ENCODE measurements around the gene MYO5B. TPM values are rescaled to one million over a fixed set of nuclear protein-coding genes. Genes with fewer than 3 reads are reported as not detected.

MYO5B gene
- total RNA-seq, 2 experiments from 2014 or later: not detected

- Histone ChIP-seq H3K79me2 (ENCODE audit: insufficient read depth, low read depth, low read length) (no peaks in the 10 kb centered on the region), H3K27ac (ENCODE audit: low read depth, low read length, poor library complexity, severe bottlenecking) (no peak overlapping the region), H2AFZ (ENCODE audit: low read length) (no peak overlapping the region), H3K4me2 (ENCODE audit: low read length) (no peak overlapping the region), H3K4me3 (ENCODE audit: low read depth, low read length, poor library complexity, severe bottlenecking) (no peak overlapping the region), H3K4me1 (ENCODE audit: insufficient read depth, low read length, poor library complexity, severe bottlenecking) (no peaks in the 10 kb centered on the region), H3K9me2 (ENCODE audit: insufficient read depth, low read length) (no peaks in the 10 kb centered on the region), H3K36me3 (ENCODE audit: insufficient read depth, low read length) (no peaks in the 10 kb centered on the region), H3K9me3 (ENCODE audit: low read length) (no peaks in the 10 kb centered on the region), H4K20me1 (ENCODE audit: insufficient read depth, low read length) (no peaks in the 10 kb centered on the region)
- ChIA-PET CTCF (ENCODE audit: unreplicated experiment) (no interaction called here), POLR2A (no interaction called here)
- intact Hi-C loops (cut with micrococcal nuclease; ENCODE audit: unreplicated experiment): no loop called here
- TF ChIP-seq, protein P1, sequence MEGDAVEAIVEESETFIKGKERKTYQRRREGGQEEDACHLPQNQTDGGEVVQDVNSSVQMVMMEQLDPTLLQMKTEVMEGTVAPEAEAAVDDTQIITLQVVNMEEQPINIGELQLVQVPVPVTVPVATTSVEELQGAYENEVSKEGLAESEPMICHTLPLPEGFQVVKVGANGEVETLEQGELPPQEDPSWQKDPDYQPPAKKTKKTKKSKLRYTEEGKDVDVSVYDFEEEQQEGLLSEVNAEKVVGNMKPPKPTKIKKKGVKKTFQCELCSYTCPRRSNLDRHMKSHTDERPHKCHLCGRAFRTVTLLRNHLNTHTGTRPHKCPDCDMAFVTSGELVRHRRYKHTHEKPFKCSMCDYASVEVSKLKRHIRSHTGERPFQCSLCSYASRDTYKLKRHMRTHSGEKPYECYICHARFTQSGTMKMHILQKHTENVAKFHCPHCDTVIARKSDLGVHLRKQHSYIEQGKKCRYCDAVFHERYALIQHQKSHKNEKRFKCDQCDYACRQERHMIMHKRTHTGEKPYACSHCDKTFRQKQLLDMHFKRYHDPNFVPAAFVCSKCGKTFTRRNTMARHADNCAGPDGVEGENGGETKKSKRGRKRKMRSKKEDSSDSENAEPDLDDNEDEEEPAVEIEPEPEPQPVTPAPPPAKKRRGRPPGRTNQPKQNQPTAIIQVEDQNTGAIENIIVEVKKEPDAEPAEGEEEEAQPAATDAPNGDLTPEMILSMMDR (conservative IDR thresholded peaks at IDR 0.05; ENCODE audit: low read length): no peak
- TF ChIP-seq EZH2phosphoT487 (IDR thresholded peaks at IDR 0.05; ENCODE audit: borderline replicate concordance, low read depth, low read length): no peak
- no peak for DNase-seq (ENCODE audit: low spot score)
- BruUV-seq (replicated peaks): no TSS peak
Measured at GRCh38 chr18:50053111-50053510, 141.8 kb downstream of the MYO5B start.

DNA sequence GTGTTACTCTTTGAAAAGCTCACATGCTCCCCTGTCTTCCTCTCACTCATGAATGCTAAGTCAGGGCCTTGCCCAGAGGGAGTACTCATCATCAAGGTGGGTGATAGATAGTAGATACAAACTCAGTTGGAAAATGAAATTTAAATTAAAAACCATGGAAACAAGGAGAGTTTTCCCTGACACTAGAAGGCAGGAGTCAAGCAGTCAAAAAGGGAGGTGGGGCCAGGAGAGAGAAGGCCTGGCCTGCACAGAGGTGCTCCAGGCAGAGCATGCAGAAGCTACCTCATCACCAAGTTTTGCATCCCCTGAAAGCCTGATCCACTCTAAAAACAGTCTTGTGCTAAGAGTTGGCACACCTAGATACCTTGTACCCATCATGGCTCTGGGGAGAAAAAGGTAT lies 143.7 kb downstream of the MYO5B start:
- Histone ChIP-seq H3K4me2 (ENCODE audit: low read length) (no peak overlapping the region), H3K4me3 (ENCODE audit: low read depth, low read length, poor library complexity, severe bottlenecking) (no peak overlapping the region), H3K9me2 (ENCODE audit: insufficient read depth, low read length) (no peaks in the 10 kb centered on the region), H3K9me3 (ENCODE audit: low read length) (no peaks in the 10 kb centered on the region), H3K36me3 (ENCODE audit: insufficient read depth, low read length) (no peaks in the 10 kb centered on the region), H2AFZ (ENCODE audit: low read length) (no peak overlapping the region), H4K20me1 (ENCODE audit: insufficient read depth, low read length) (no peaks in the 10 kb centered on the region), H3K79me2 (ENCODE audit: insufficient read depth, low read depth, low read length) (no peaks in the 10 kb centered on the region), H3K4me1 (ENCODE audit: insufficient read depth, low read length, poor library complexity, severe bottlenecking) (no peaks in the 10 kb centered on the region), H3K27ac (ENCODE audit: low read depth, low read length, poor library complexity, severe bottlenecking) (no peak overlapping the region)
- BruUV-seq (replicated peaks): no TSS peak
- no peak for DNase-seq (ENCODE audit: low spot score)
- intact Hi-C loops (cut with micrococcal nuclease; ENCODE audit: unreplicated experiment): no loop called here
- ChIA-PET POLR2A (no interaction called here), CTCF (ENCODE audit: unreplicated experiment) (no interaction called here)
- TF ChIP-seq EZH2phosphoT487 (IDR thresholded peaks at IDR 0.05; ENCODE audit: borderline replicate concordance, low read depth, low read length): no peak
- TF ChIP-seq, protein P1 (conservative IDR thresholded peaks at IDR 0.05; ENCODE audit: low read length): 0 out of 2 replicates have a peak, but pooled peaks have one; percentile 24

DNA sequence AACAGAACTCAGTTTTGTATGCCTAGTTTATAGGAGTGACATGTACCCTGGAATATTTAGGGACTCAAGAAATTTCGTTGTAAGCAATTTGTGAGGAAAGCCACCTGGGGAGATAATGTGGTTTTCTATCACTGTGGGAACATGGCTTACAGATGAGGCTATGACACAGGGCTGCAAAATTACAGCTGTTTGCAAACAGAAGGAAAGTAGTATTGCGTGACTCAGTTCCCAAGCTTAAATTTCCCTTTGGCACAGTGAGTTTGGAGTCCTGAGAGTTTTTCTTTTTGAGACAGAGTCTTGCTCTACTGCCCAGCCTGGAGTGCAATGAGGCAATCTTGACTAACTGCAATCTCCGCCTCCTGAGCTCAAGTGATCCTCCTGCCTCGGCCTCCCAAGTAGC lies 149.8 kb downstream of the MYO5B start:
- ChIA-PET POLR2A (no interaction called here), CTCF (ENCODE audit: unreplicated experiment) (no interaction called here)
- Histone ChIP-seq H3K4me2 (ENCODE audit: low read length) (no peak overlapping the region), H3K36me3 (ENCODE audit: insufficient read depth, low read length) (no peaks in the 10 kb centered on the region), H3K27ac (ENCODE audit: low read depth, low read length, poor library complexity, severe bottlenecking) (no peak overlapping the region), H3K9me2 (ENCODE audit: insufficient read depth, low read length) (no peaks in the 10 kb centered on the region), H3K9me3 (ENCODE audit: low read length) (no peaks in the 10 kb centered on the region), H2AFZ (ENCODE audit: low read length) (no peak overlapping the region), H3K4me3 (ENCODE audit: low read depth, low read length, poor library complexity, severe bottlenecking) (no peak overlapping the region), H4K20me1 (ENCODE audit: insufficient read depth, low read length) (no peaks in the 10 kb centered on the region), H3K79me2 (ENCODE audit: insufficient read depth, low read depth, low read length) (no peaks in the 10 kb centered on the region), H3K4me1 (ENCODE audit: insufficient read depth, low read length, poor library complexity, severe bottlenecking) (no peaks in the 10 kb centered on the region)
- no TSS peak for BruUV-seq (replicated peaks)
- DNase-seq (ENCODE audit: low spot score): no peak
- intact Hi-C loops (cut with micrococcal nuclease; ENCODE audit: unreplicated experiment): no loop called here
- TF ChIP-seq EZH2phosphoT487 (IDR thresholded peaks at IDR 0.05; ENCODE audit: borderline replicate concordance, low read depth, low read length): no peak
- TF ChIP-seq, protein P1 (conservative IDR thresholded peaks at IDR 0.05; ENCODE audit: low read length): no peak
